Stimulated activated CD4-positive, alpha-beta T cell treated with anti-CD3 and anti-CD28 coated beads, Interleukin-12 subunit alpha, Interleukin-12 subunit beta, amount 100 ng/mL, for 24 hours (primary cell): Measurements from ENCODE around the gene INPP5A.

ENCODE experiments used
- DNase-seq, 2 experiments: peaks; one replicate each; pipeline ENCODE4 v3.0.0-alpha.2; 2020; ENCODE audit warnings: low read depth in 2 of 2

INPP5A gene

GRCh38 chr10:132580143-132580542 is 42.6 kb downstream of the INPP5A start:
- DNase-seq: no peak

GRCh38 chr10:132580617-132581016 is 43.0 kb downstream of the INPP5A start:
- no peak for DNase-seq

GRCh38 chr10:132582137-132582536 is 44.5 kb downstream of the INPP5A start:
- DNase-seq: no peak

- DNase-seq: no peak
These were observed 45.2 kb downstream of the INPP5A start for GRCh38 chr10:132582771-132583170.

GRCh38 chr10:132583456-132583855 is 45.9 kb downstream of the INPP5A start:
- DNase-seq: no peak

- DNase-seq: no peak
These were observed 46.5 kb downstream of the INPP5A start for GRCh38 chr10:132584081-132584480.

GRCh38 chr10:132585732-132586722 is 48.4 kb downstream of the INPP5A start:
- DNase-seq: no peak

GRCh38 chr10:132586739-132587138 is 49.2 kb downstream of the INPP5A start:
- no peak for DNase-seq

GRCh38 chr10:132587175-132587574 is 49.6 kb downstream of the INPP5A start:
- DNase-seq: no peak

GRCh38 chr10:132588301-132589013 is 50.9 kb downstream of the INPP5A start:
- peak in 1 of 2 experiments; percentile 31 for DNase-seq

- DNase-seq: no peak
These were observed 51.4 kb downstream of the INPP5A start for GRCh38 chr10:132589015-132589414.

GRCh38 chr10:132589681-132590080 is 52.1 kb downstream of the INPP5A start:
- DNase-seq: no peak

- DNase-seq: no peak
These were observed 52.6 kb downstream of the INPP5A start for GRCh38 chr10:132590094-132590751.

- DNase-seq: no peak
These were observed 53.1 kb downstream of the INPP5A start for GRCh38 chr10:132590752-132591121.

- no peak for DNase-seq
These were observed 53.8 kb downstream of the INPP5A start for GRCh38 chr10:132591166-132591971.

- DNase-seq: no peak
These were observed 55.3 kb downstream of the INPP5A start for GRCh38 chr10:132592790-132593383.

GRCh38 chr10:132593389-132593788 is 55.8 kb downstream of the INPP5A start:
- no peak for DNase-seq

- no peak for DNase-seq
These were observed 56.6 kb downstream of the INPP5A start for GRCh38 chr10:132593900-132594876.

- DNase-seq: no peak
These were observed 57.4 kb downstream of the INPP5A start for GRCh38 chr10:132595021-132595420.

- no peak for DNase-seq
These were observed 58.3 kb downstream of the INPP5A start for GRCh38 chr10:132595854-132596253.
